ENCODE measurements around the gene HDLBP. TPM values are rescaled to one million over a fixed set of nuclear protein-coding genes. Genes with fewer than 3 reads are reported as not detected.

The HDLBP gene
- total RNA-seq, 4 donors from 2014 or later, result 303 to 490 (median 435) TPM

GRCh38 chr2:241359481-241360045 is 44.1 kb upstream of the HDLBP start:
- no peak for DNase-seq
- Histone ChIP-seq H3K4me3 (replicated peaks in 1 of 3) (no peak overlapping the region), H3K27me3 (no peaks in the 10 kb centered on the region), H3K27ac (no peak overlapping the region), H3K36me3 (no peaks in the 10 kb centered on the region), H3K4me1 (peaks cover 11 to 21% of the 10 kb centered on the region in 2 donors), H3K9me3 (no peaks in the 10 kb centered on the region)
- 84 to 94% methylated on average over 7 of the region's 7 CpGs for WGBS, 2 donors
- intact Hi-C loops (cut with DNase I), result loop anchor here (5.0 to 10.0 kb wide), 3 partner anchors 85 to 345 kb away; partner anchors contain the start of genes ING5 and STK25
- TF ChIP-seq POLR2A (IDR thresholded peaks at IDR 0.05), result no peak
- no peak for TF ChIP-seq CTCF (IDR thresholded peaks at IDR 0.05)

GRCh38 chr2:241358470-241358869 is 43.0 kb upstream of the HDLBP start:
- WGBS, 2 donors, result 81 to 91% methylated on average over 5 of the region's 5 CpGs
- Histone ChIP-seq H3K9me3 (no peaks in the 10 kb centered on the region), H3K27me3 (no peaks in the 10 kb centered on the region), H3K27ac (no peak overlapping the region), H3K36me3 (peaks cover 0 to 3% of the 10 kb centered on the region in 2 donors), H3K4me3 (replicated peaks in 1 of 3) (no peak overlapping the region), H3K4me1 (peaks cover 11 to 21% of the 10 kb centered on the region in 2 donors)
- intact Hi-C loops (cut with DNase I), result loop anchor here (5.0 to 10.0 kb wide), 3 partner anchors 84 to 346 kb away; partner anchors contain the start of genes ING5 and STK25
- TF ChIP-seq POLR2A (IDR thresholded peaks at IDR 0.05) (no peak), CTCF (IDR thresholded peaks at IDR 0.05) (no peak)
- no peak for DNase-seq

GRCh38 chr2:241357531-241357930 is 42.1 kb upstream of the HDLBP start:
- Histone ChIP-seq H3K9me3 (no peaks in the 10 kb centered on the region), H3K27ac (no peak overlapping the region), H3K36me3 (peaks cover under 1 to 12% of the 10 kb centered on the region in 2 donors), H3K4me3 (replicated peaks in 1 of 3) (no peak overlapping the region), H3K4me1 (peaks cover 11 to 21% of the 10 kb centered on the region in 2 donors), H3K27me3 (no peaks in the 10 kb centered on the region)
- no peak for TF ChIP-seq CTCF (IDR thresholded peaks at IDR 0.05)
- no peak for DNase-seq
- intact Hi-C loops (cut with DNase I), result loop anchor here (5.0 to 10.0 kb wide), 3 partner anchors 83 to 347 kb away; partner anchors contain the start of genes ING5 and STK25
- WGBS, 2 donors, result 67 to 78% methylated on average over 3 of the region's 3 CpGs

- Histone ChIP-seq H3K4me3 (replicated peaks in 1 of 3) (peak overlapping the region; percentile 3 to 81 (median 51)), H3K27me3 (no peaks in the 10 kb centered on the region), H3K9me3 (no peaks in the 10 kb centered on the region), H3K4me1 (peaks cover 11 to 21% of the 10 kb centered on the region in 2 donors), H3K27ac (peak overlapping the region in 1 of 3 donors; percentile 76), H3K36me3 (peaks cover 7 to 19% of the 10 kb centered on the region in 2 donors)
- no peak for TF ChIP-seq POLR2A (IDR thresholded peaks at IDR 0.05)
- no peak for TF ChIP-seq CTCF (IDR thresholded peaks at IDR 0.05)
- DNase-seq, result no peak
- WGBS, 2 donors, result 42 to 44% methylated on average over 5 of the region's 5 CpGs
- intact Hi-C loops (cut with DNase I), result loop anchor here (5.0 to 10.0 kb wide), 3 partner anchors 82 to 348 kb away; partner anchors contain the start of genes ING5 and STK25
Measured at GRCh38 chr2:241356871-241357260, 41.4 kb upstream of the HDLBP start.
